Fibroblast of lung (primary cell): ENCODE data around the gene PHF19. TPM values are rescaled to one million over a fixed set of nuclear protein-coding genes. Genes with fewer than 3 reads are reported as not detected.

Experiments
- DNase-seq, 2 donors: peaks; one replicate each; pipeline versions ENCODE4 v3.0.0 to v3.0.0-alpha.2; 2010; ENCODE audit warnings: low read depth in 2 of 2
- H2AFZ ChIP-seq: 2 replicates; pipeline ENCODE4 v1.5.1; 2012; ENCODE audit warnings: low read length, control low read depth, inconsistent platforms
- H3K27ac ChIP-seq: 2 replicates; pipeline ENCODE4 v1.5.1; 2011; ENCODE audit warnings: low read length, control low read depth; ENCODE audit not compliant: insufficient read depth
- H3K27me3 ChIP-seq: 2 replicates; pipeline ENCODE4 v1.5.1; 2011; ENCODE audit warnings: mild to moderate bottlenecking, low read length; ENCODE audit not compliant: control insufficient read depth, insufficient read depth
- H3K36me3 ChIP-seq: 2 replicates; pipeline ENCODE4 v1.5.1; 2011; ENCODE audit warnings: low read length; ENCODE audit not compliant: control insufficient read depth, insufficient read depth
- H3K4me1 ChIP-seq: 2 replicates; pipeline ENCODE4 v1.5.1; 2011; ENCODE audit warnings: low read length; ENCODE audit not compliant: control insufficient read depth, insufficient read depth; ENCODE audit errors: extremely low read depth
- H3K4me2 ChIP-seq: 2 replicates; pipeline ENCODE4 v1.5.1; 2011; ENCODE audit warnings: low read length, control low read depth; ENCODE audit not compliant: insufficient read depth; ENCODE audit errors: extremely low read depth
- H3K4me3 ChIP-seq, 4 experiments: fragments of 200-600 bp in 1 of 4; sonication (generic) in 1 of 4; replicated peaks in 1 of 4; 2 replicates each; pipeline ENCODE4 v1.5.1; 2011 to 2016; ENCODE audit warnings: low read length in 4 of 4, low read depth in 3 of 4, mild to moderate bottlenecking in 3 of 4, control low read depth in 2 of 4, inconsistent platforms in 1 of 4, mixed read lengths in 1 of 4; ENCODE audit not compliant: insufficient read depth in 1 of 4; ENCODE audit errors: control extremely low read depth in 1 of 4
- H3K79me2 ChIP-seq: 2 replicates; pipeline ENCODE4 v1.5.1; 2012; ENCODE audit warnings: mild to moderate bottlenecking, low read length, inconsistent platforms; ENCODE audit not compliant: control insufficient read depth, insufficient read depth
- H3K9ac ChIP-seq: 2 replicates; pipeline ENCODE4 v1.5.1; 2011; ENCODE audit warnings: mild to moderate bottlenecking, low read length, control low read depth; ENCODE audit not compliant: insufficient read depth
- H3K9me3 ChIP-seq: 2 replicates; pipeline ENCODE4 v1.5.1; 2012; ENCODE audit warnings: low read depth, low read length; ENCODE audit not compliant: control insufficient read depth, insufficient read depth
- H4K20me1 ChIP-seq: 2 replicates; pipeline ENCODE4 v1.5.1; 2011; ENCODE audit warnings: low read length; ENCODE audit not compliant: control insufficient read depth, insufficient read depth; ENCODE audit errors: extremely low read depth
- CTCF ChIP-seq, 2 donors: IDR thresholded peaks in 1 of 2; conservative IDR thresholded peaks in 1 of 2; 1 replicate in 1 of 2; 2 replicates in 1 of 2; pipeline ENCODE4 v1.5.1; 2011 to 2012; ENCODE audit warnings: low read length in 2 of 2, control low read depth in 1 of 2, inconsistent platforms in 1 of 2, low read depth in 1 of 2, mild to moderate bottlenecking in 1 of 2
- EZH2 ChIP-seq: IDR thresholded peaks from 2 replicates; pipeline ENCODE4 v1.5.1; 2012; ENCODE audit warnings: low read length, control low read depth, mild to moderate bottlenecking; ENCODE audit errors: missing control alignments
- polyA plus RNA-seq, 2 donors: library from polyadenylated mRNA; depleted of rRNA in 1 of 2; stranded (reverse) in 1 of 2; unstranded in 1 of 2; fragments of >200 nt; gene quantifications; 2 replicates each; pipeline ENCODE4 v1.2.1, GENCODE V29; 2011 to 2012; ENCODE audit warnings: missing spikeins in 1 of 2
- total RNA-seq: library from RNA; depleted of rRNA; stranded (reverse); fragments of >200 nt; gene quantifications from 2 replicates; pipeline ENCODE4 v1.2.1, GENCODE V29; 2014

Gene PHF19
- total and polyA plus RNA-seq, 2 donors (not counting 1 experiment from before 2014, with no cell fraction given), result 21.4 to 38.3 TPM

- H3K27ac ChIP-seq, result no peak overlapping the region
- no peak overlapping the region for H2AFZ ChIP-seq
- H3K27me3 ChIP-seq, result no peaks in the 10 kb centered on the region
- DNase-seq, result no peak
- H3K36me3 ChIP-seq, result no peaks in the 10 kb centered on the region
- no peaks in the 10 kb centered on the region for H4K20me1 ChIP-seq
- no peak overlapping the region for H3K9ac ChIP-seq
- TF ChIP-seq CTCF (conservative IDR thresholded peaks at IDR 0.05 in 1 of 2, IDR thresholded peaks at IDR 0.05 in 1 of 2; ENCODE audit: low read depth in 1 of 2, low read length in 2 of 2) (no peak), EZH2 (no peak)
- H3K4me2 ChIP-seq, result no peak overlapping the region
- H3K4me3 ChIP-seq, result no peak overlapping the region
- H3K4me1 ChIP-seq, result peaks cover 2% of the 10 kb centered on the region
- no peaks in the 10 kb centered on the region for H3K79me2 ChIP-seq
- no peaks in the 10 kb centered on the region for H3K9me3 ChIP-seq
Measured at GRCh38 chr9:120910643-120911042, 33.7 kb upstream of the PHF19 start.

- Histone ChIP-seq H3K79me2 (no peaks in the 10 kb centered on the region), H2AFZ (no peak overlapping the region), H3K27me3 (no peaks in the 10 kb centered on the region), H3K4me2 (no peak overlapping the region), H3K27ac (no peak overlapping the region), H3K4me3 (no peak overlapping the region), H3K9me3 (no peaks in the 10 kb centered on the region), H4K20me1 (no peaks in the 10 kb centered on the region), H3K36me3 (no peaks in the 10 kb centered on the region), H3K4me1 (peaks cover 2% of the 10 kb centered on the region), H3K9ac (no peak overlapping the region)
- TF ChIP-seq CTCF (conservative IDR thresholded peaks at IDR 0.05 in 1 of 2, IDR thresholded peaks at IDR 0.05 in 1 of 2; ENCODE audit: low read depth in 1 of 2, low read length in 2 of 2) (no peak), EZH2 (no peak)
- no peak for DNase-seq
Measured at GRCh38 chr9:120909904-120910303, 32.9 kb upstream of the PHF19 start.

GRCh38 chr9:120905315-120906164 is 28.6 kb upstream of the PHF19 start:
- no peak overlapping the region for H2AFZ ChIP-seq
- TF ChIP-seq EZH2 (no peak), CTCF (conservative IDR thresholded peaks at IDR 0.05 in 1 of 2, IDR thresholded peaks at IDR 0.05 in 1 of 2; ENCODE audit: low read depth in 1 of 2, low read length in 2 of 2) (no peak)
- no peaks in the 10 kb centered on the region for H3K9me3 ChIP-seq
- no peak overlapping the region for H3K4me3 ChIP-seq
- H3K27me3 ChIP-seq, result no peaks in the 10 kb centered on the region
- H3K79me2 ChIP-seq, result no peaks in the 10 kb centered on the region
- no peaks in the 10 kb centered on the region for H4K20me1 ChIP-seq
- H3K36me3 ChIP-seq, result no peaks in the 10 kb centered on the region
- H3K9ac ChIP-seq, result no peak overlapping the region
- no peak for DNase-seq
- peaks cover 2% of the 10 kb centered on the region for H3K4me1 ChIP-seq
- no peak overlapping the region for H3K4me2 ChIP-seq
- no peak overlapping the region for H3K27ac ChIP-seq
